PC-9 (cell line): ENCODE data around the gene CELF1. TPM values are rescaled to one million over a fixed set of nuclear protein-coding genes. Genes with fewer than 3 reads are reported as not detected.

Experiments used
- BruUV-seq: library from RNA; stranded (reverse); fragments of 400-500 nt; replicated peaks from 2 replicates; lab custom pipeline; 2021; lab: Mats Ljungman, UMichigan
- CTCF ChIA-PET: fragments of 300-600 bp; sonication (Branson Sonifier 250); formaldehyde crosslinking; loops from one replicate; lab custom pipeline; 2022; ENCODE audit warnings: antibody characterized with exemption; lab: Charles Lee
- POLR2A ChIA-PET: fragments of 300-600 bp; sonication (Branson Sonifier 250); formaldehyde crosslinking; loops from one replicate; lab custom pipeline; 2022; ENCODE audit warnings: antibody characterized with exemption; ENCODE audit not compliant: unreplicated experiment; lab: Charles Lee
- DNase-seq, 2 experiments: peaks; one replicate each; pipeline versions ENCODE4 v3.0.0 to v3.0.0-alpha.2; 2015 to 2022; ENCODE audit warnings: mixed read lengths in 1 of 2
- H2AFZ ChIP-seq: fragments of 200-600 bp; sonication (generic); 2 replicates; pipeline ENCODE4 v1.8.1; 2017; ENCODE audit warnings: antibody characterized with exemption
- H3F3A ChIP-seq: fragments of 200-600 bp; sonication (generic); 2 replicates; pipeline ENCODE4 v1.8.1; 2017; ENCODE audit warnings: antibody characterized with exemption, mild to moderate bottlenecking, low read depth; ENCODE audit not compliant: insufficient read depth
- H3K27ac ChIP-seq: fragments of 200-600 bp; sonication (generic); 2 replicates; pipeline ENCODE4 v1.6.1; 2016; ENCODE audit warnings: mixed run types
- H3K27me3 ChIP-seq: fragments of 200-600 bp; sonication (generic); 2 replicates; pipeline ENCODE4 v1.6.1; 2016; ENCODE audit warnings: low read depth, mixed run types; ENCODE audit not compliant: insufficient read depth
- H3K36me3 ChIP-seq: fragments of 200-600 bp; sonication (generic); 2 replicates; pipeline ENCODE4 v1.6.1; 2016; ENCODE audit warnings: low read depth, mixed run types
- H3K4me1 ChIP-seq: fragments of 200-600 bp; sonication (generic); replicated peaks from 2 replicates; pipeline ENCODE4 v1.6.1; 2016; ENCODE audit warnings: mixed run types; ENCODE audit not compliant: insufficient read depth
- H3K4me2 ChIP-seq: fragments of 200-600 bp; sonication (generic); 2 replicates; pipeline ENCODE4 v1.6.1; 2017; ENCODE audit warnings: mixed run types
- H3K4me3 ChIP-seq: fragments of 200-600 bp; sonication (generic); 2 replicates; pipeline ENCODE4 v1.6.1; 2016; ENCODE audit warnings: mixed run types
- H3K79me2 ChIP-seq: fragments of 200-600 bp; sonication (generic); 2 replicates; pipeline ENCODE4 v1.6.1; 2017; ENCODE audit warnings: low read depth, mixed run types
- H3K9me2 ChIP-seq: fragments of 200-600 bp; sonication (generic); 2 replicates; pipeline ENCODE4 v1.8.1; 2017; ENCODE audit warnings: mild to moderate bottlenecking; ENCODE audit not compliant: insufficient read depth
- H3K9me3 ChIP-seq: fragments of 200-600 bp; sonication (generic); 2 replicates; pipeline ENCODE4 v1.8.1; 2016; ENCODE audit warnings: low read depth; ENCODE audit not compliant: insufficient read depth
- H4K20me1 ChIP-seq: fragments of 200-600 bp; sonication (generic); 2 replicates; pipeline ENCODE4 v1.8.1; 2017; ENCODE audit not compliant: insufficient read depth
- CTCF ChIP-seq: fragments of 200-600 bp; sonication (generic); conservative IDR thresholded peaks from 2 replicates; pipeline ENCODE4 v1.6.1; 2017; ENCODE audit warnings: mixed run types, antibody characterized with exemption, mild to moderate bottlenecking, moderate library complexity
- EZH2 ChIP-seq: fragments of 200-600 bp; sonication (generic); IDR thresholded peaks from 2 replicates; pipeline ENCODE4 v1.8.0; 2017; ENCODE audit warnings: antibody characterized with exemption, low read depth
- intact Hi-C: fragments of 100-400 bp; cut with micrococcal nuclease; formaldehyde crosslinking; loops from one replicate; pipeline ENCODE4 v1.10.0; 2022; ENCODE audit not compliant: unreplicated experiment
- total RNA-seq: library from RNA; stranded (reverse); gene quantifications from 2 replicates; pipeline ENCODE4 v1.2.3, GENCODE V29; 2021

Gene CELF1
- total RNA-seq, 1 experiment from 2014 or later, result 165 TPM

GRCh38 chr11:47589977-47590861 is 37.3 kb upstream of the CELF1 start:
- Histone ChIP-seq H3K4me1 (no peaks in the 10 kb centered on the region), H3K36me3 (no peaks in the 10 kb centered on the region), H3K9me3 (no peaks in the 10 kb centered on the region), H3K27me3 (peaks cover 22% of the 10 kb centered on the region; the same call in 1 of the 2 replicates), H3F3A (peaks cover 7% of the 10 kb centered on the region; the same call in 1 of the 2 replicates), H4K20me1 (no peaks in the 10 kb centered on the region), H3K4me2 (no peak overlapping the region), H3K4me3 (no peak overlapping the region), H3K79me2 (no peaks in the 10 kb centered on the region), H2AFZ (no peak overlapping the region), H3K9me2 (no peaks in the 10 kb centered on the region), H3K27ac (no peak overlapping the region)
- POLR2A ChIA-PET, result no interaction called here
- no peak for DNase-seq
- BruUV-seq, result no TSS peak
- TF ChIP-seq EZH2, result no peak
- TF ChIP-seq CTCF, result no peak
- CTCF ChIA-PET, result no interaction called here
- intact Hi-C loops, result no loop called here

- Histone ChIP-seq H3K4me2 (no peak overlapping the region), H3K9me2 (no peaks in the 10 kb centered on the region), H3K4me1 (no peaks in the 10 kb centered on the region), H3K27ac (no peak overlapping the region), H3K79me2 (no peaks in the 10 kb centered on the region), H3K27me3 (peaks cover 19% of the 10 kb centered on the region; the same call in 1 of the 2 replicates), H2AFZ (no peak overlapping the region), H3F3A (peaks cover 7% of the 10 kb centered on the region; the same call in 1 of the 2 replicates), H3K4me3 (no peak overlapping the region), H3K9me3 (no peaks in the 10 kb centered on the region), H4K20me1 (no peaks in the 10 kb centered on the region), H3K36me3 (no peaks in the 10 kb centered on the region)
- TF ChIP-seq EZH2 (no peak), CTCF (no peak)
- no TSS peak for BruUV-seq
- DNase-seq, result no peak
- ChIA-PET POLR2A (no interaction called here), CTCF (no interaction called here)
- intact Hi-C loops, result no loop called here
Measured at GRCh38 chr11:47589584-47589976, 36.6 kb upstream of the CELF1 start.

GRCh38 chr11:47589118-47589517 is 36.2 kb upstream of the CELF1 start:
- POLR2A ChIA-PET, result no interaction called here
- CTCF ChIA-PET, result no interaction called here
- H4K20me1 ChIP-seq, result no peaks in the 10 kb centered on the region
- no peak overlapping the region for H3K4me2 ChIP-seq
- peaks cover 7% of the 10 kb centered on the region; the same call in 1 of the 2 replicates for H3F3A ChIP-seq
- H3K4me1 ChIP-seq, result no peaks in the 10 kb centered on the region
- no peaks in the 10 kb centered on the region for H3K79me2 ChIP-seq
- TF ChIP-seq CTCF (no peak), EZH2 (no peak)
- no peak overlapping the region for H3K4me3 ChIP-seq
- BruUV-seq, result no TSS peak
- H3K9me2 ChIP-seq, result no peaks in the 10 kb centered on the region
- H2AFZ ChIP-seq, result no peak overlapping the region
- H3K9me3 ChIP-seq, result no peaks in the 10 kb centered on the region
- no peaks in the 10 kb centered on the region for H3K36me3 ChIP-seq
- DNase-seq, result no peak
- H3K27me3 ChIP-seq, result peaks cover 14% of the 10 kb centered on the region; the same call in 1 of the 2 replicates
- H3K27ac ChIP-seq, result no peak overlapping the region
- intact Hi-C loops, result no loop called here
